Ascending aorta (tissue), 2 donors: Measurements from ENCODE around the gene VWA8. TPM values are rescaled to one million over a fixed set of nuclear protein-coding genes. Genes with fewer than 3 reads are reported as not detected.

Experiments used
- DNase-seq, 2 donors: peaks; one replicate each; pipeline ENCODE4 v3.0.0-alpha.2; 2019; ENCODE audit warnings: low spot score in 2 of 2
- H3K27ac ChIP-seq, 2 donors: fragments of 200-600 bp; sonication (generic); one replicate each; pipeline ENCODE4 v1.5.1; 2016 to 2017; ENCODE audit warnings: mild to moderate bottlenecking in 1 of 2
- H3K27me3 ChIP-seq: fragments of 200-600 bp; sonication (generic); one replicate; pipeline ENCODE4 v1.5.1; 2017
- H3K36me3 ChIP-seq, 2 donors: fragments of 200-600 bp; sonication (generic); one replicate each; pipeline ENCODE4 v1.5.1; 2016
- H3K4me1 ChIP-seq, 2 donors: fragments of 200-600 bp; sonication (generic); one replicate each; pipeline ENCODE4 v1.5.1; 2016 to 2017; ENCODE audit warnings: mild to moderate bottlenecking in 1 of 2
- H3K4me3 ChIP-seq, 2 donors: fragments of 200-600 bp; sonication (generic); one replicate each; pipeline ENCODE4 v1.5.1; 2016 to 2017; ENCODE audit warnings: mild to moderate bottlenecking in 1 of 2
- H3K9me3 ChIP-seq, 2 donors: fragments of 200-600 bp; sonication (generic); one replicate each; pipeline ENCODE4 v1.5.1; 2016
- CTCF ChIP-seq, 3 experiments: fragments of 200-600 bp in 2 of 3; fragments of 450-650 bp in 1 of 3; sonication (generic) in 2 of 3; IDR thresholded peaks; one replicate each; pipeline ENCODE4 v1.5.1; 2016 to 2019; ENCODE audit warnings: antibody characterized with exemption in 3 of 3, mild to moderate bottlenecking in 1 of 3, moderate library complexity in 1 of 3
- intact Hi-C: fragments of 100-400 bp; cut with DNase I; formaldehyde crosslinking; loops from one replicate; pipeline ENCODE4 v1.15.1; 2023
- total RNA-seq: library from RNA; depleted of rRNA; stranded (reverse); fragments of >200 nt; gene quantifications from one replicate; pipeline ENCODE4 v1.1.0, GENCODE V29; 2016

VWA8 gene
- total RNA-seq, 1 donor from 2014 or later: 10.4 TPM

- no peak overlapping the region for H3K4me3 ChIP-seq
- no peaks in the 10 kb centered on the region for H3K27me3 ChIP-seq
- H3K4me1 ChIP-seq: peaks cover 0 to 9% of the 10 kb centered on the region in 2 donors
- no peak for TF ChIP-seq CTCF (IDR thresholded peaks at IDR 0.05)
- intact Hi-C loops: no loop called here
- H3K27ac ChIP-seq: no peak overlapping the region
- H3K36me3 ChIP-seq: peaks cover 0 to 19% of the 10 kb centered on the region in 2 donors
- no peaks in the 10 kb centered on the region for H3K9me3 ChIP-seq
- DNase-seq: no peak
Observed at GRCh38 chr13:41609828-41610227, 351.1 kb downstream of the VWA8 start.

- Histone ChIP-seq H3K27ac (no peak overlapping the region), H3K9me3 (no peaks in the 10 kb centered on the region), H3K4me1 (no peaks in the 10 kb centered on the region), H3K4me3 (no peak overlapping the region), H3K36me3 (peaks cover 0 to 23% of the 10 kb centered on the region in 2 donors), H3K27me3 (no peaks in the 10 kb centered on the region)
- no peak for DNase-seq
- intact Hi-C loops: no loop called here
- TF ChIP-seq CTCF (IDR thresholded peaks at IDR 0.05): no peak
Observed at GRCh38 chr13:41608839-41609177, 352.1 kb downstream of the VWA8 start.

GRCh38 chr13:41608111-41608838 lies 352.6 kb downstream of the VWA8 start:
- no peak for DNase-seq
- Histone ChIP-seq H3K36me3 (peaks cover 0 to 23% of the 10 kb centered on the region in 2 donors), H3K4me3 (no peak overlapping the region), H3K4me1 (no peaks in the 10 kb centered on the region), H3K27ac (no peak overlapping the region), H3K27me3 (no peaks in the 10 kb centered on the region), H3K9me3 (no peaks in the 10 kb centered on the region)
- intact Hi-C loops: no loop called here
- no peak for TF ChIP-seq CTCF (IDR thresholded peaks at IDR 0.05)

GRCh38 chr13:41606646-41607045 lies 354.3 kb downstream of the VWA8 start:
- peaks cover 0 to 23% of the 10 kb centered on the region in 2 donors for H3K36me3 ChIP-seq
- H3K4me3 ChIP-seq: no peak overlapping the region
- no peaks in the 10 kb centered on the region for H3K9me3 ChIP-seq
- no peak for TF ChIP-seq CTCF (IDR thresholded peaks at IDR 0.05)
- no peak for DNase-seq
- no peaks in the 10 kb centered on the region for H3K27me3 ChIP-seq
- no peaks in the 10 kb centered on the region for H3K4me1 ChIP-seq
- H3K27ac ChIP-seq: no peak overlapping the region
- intact Hi-C loops: no loop called here

GRCh38 chr13:41605319-41606285 lies 355.3 kb downstream of the VWA8 start:
- DNase-seq: no peak
- H3K27me3 ChIP-seq: no peaks in the 10 kb centered on the region
- no peak for TF ChIP-seq CTCF (IDR thresholded peaks at IDR 0.05)
- no peak overlapping the region for H3K27ac ChIP-seq
- H3K9me3 ChIP-seq: no peaks in the 10 kb centered on the region
- no peak overlapping the region for H3K4me3 ChIP-seq
- peaks cover 0 to 19% of the 10 kb centered on the region in 2 donors for H3K36me3 ChIP-seq
- intact Hi-C loops: no loop called here
- no peaks in the 10 kb centered on the region for H3K4me1 ChIP-seq
